22Rv1 (cell line): ENCODE measurements around the gene TRIM15.
"Not testable (repeated sequence)": the region's sequence is repeated elsewhere in the genome, so short reads cannot be mapped to it uniquely, and the experiment has no call there.

Experiments used
- H3K27ac ChIP-seq: fragments of 450-650 bp; 2 replicates; pipeline ENCODE4 v1.5.1; 2017
- ZFX ChIP-seq: fragments of 450-650 bp; IDR thresholded peaks from 2 replicates; pipeline ENCODE4 v1.6.1; 2017; ENCODE audit warnings: antibody characterized with exemption, borderline replicate concordance
- TF ChIP-seq, protein P1 (sequence below): fragments of 450-650 bp; IDR thresholded peaks from 2 replicates; pipeline ENCODE4 v1.5.1; 2017; ENCODE audit warnings: mild to moderate bottlenecking

Gene TRIM15

GRCh38 chr6:30163090-30163917, at the start of gene TRIM15:
Gene TRIM15 (plus strand): TSS chr6:30163546. CDS start chr6:30163685, 139 bp downstream.
- TF ChIP-seq, protein P1, sequence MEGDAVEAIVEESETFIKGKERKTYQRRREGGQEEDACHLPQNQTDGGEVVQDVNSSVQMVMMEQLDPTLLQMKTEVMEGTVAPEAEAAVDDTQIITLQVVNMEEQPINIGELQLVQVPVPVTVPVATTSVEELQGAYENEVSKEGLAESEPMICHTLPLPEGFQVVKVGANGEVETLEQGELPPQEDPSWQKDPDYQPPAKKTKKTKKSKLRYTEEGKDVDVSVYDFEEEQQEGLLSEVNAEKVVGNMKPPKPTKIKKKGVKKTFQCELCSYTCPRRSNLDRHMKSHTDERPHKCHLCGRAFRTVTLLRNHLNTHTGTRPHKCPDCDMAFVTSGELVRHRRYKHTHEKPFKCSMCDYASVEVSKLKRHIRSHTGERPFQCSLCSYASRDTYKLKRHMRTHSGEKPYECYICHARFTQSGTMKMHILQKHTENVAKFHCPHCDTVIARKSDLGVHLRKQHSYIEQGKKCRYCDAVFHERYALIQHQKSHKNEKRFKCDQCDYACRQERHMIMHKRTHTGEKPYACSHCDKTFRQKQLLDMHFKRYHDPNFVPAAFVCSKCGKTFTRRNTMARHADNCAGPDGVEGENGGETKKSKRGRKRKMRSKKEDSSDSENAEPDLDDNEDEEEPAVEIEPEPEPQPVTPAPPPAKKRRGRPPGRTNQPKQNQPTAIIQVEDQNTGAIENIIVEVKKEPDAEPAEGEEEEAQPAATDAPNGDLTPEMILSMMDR = no peak
- TF ChIP-seq ZFX = no peak
- peak within 1 kb of the TSS; percentile 36 for H3K27ac ChIP-seq

DNA sequence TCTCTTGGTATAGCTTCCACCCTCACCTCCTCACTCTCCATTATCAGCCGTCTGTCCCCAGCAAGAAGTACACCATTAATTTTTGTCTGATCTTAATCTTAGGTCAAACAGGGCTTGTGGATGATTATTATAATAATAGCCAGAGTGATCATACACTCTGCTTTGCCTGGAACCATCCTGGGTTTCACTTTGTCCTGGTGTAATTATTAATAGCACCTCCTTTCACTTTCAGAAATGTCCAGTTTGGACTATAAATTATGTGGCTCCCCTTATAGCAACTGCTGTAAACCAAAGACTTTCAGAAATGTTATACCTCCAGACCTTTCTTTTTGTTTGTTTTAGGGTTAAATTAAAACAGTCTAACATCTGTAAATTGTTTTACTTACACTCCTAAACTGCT, 49.5 kb upstream of the TRIM15 start:
- H3K27ac ChIP-seq = no peak overlapping the region
- TF ChIP-seq ZFX = no peak
- TF ChIP-seq, protein P1 = no peak

GRCh38 chr6:30116724-30117123, 46.6 kb upstream of the TRIM15 start:
- TF ChIP-seq ZFX = no peak
- TF ChIP-seq, protein P1 = 0 out of 2 replicates have a peak, but pooled peaks have one; percentile 9
- H3K27ac ChIP-seq = no peak overlapping the region

- H3K27ac ChIP-seq = not testable (repeated sequence)
Observed at GRCh38 chr6:30118691-30119090, 44.7 kb upstream of the TRIM15 start.

GRCh38 chr6:30121446-30122366, 41.6 kb upstream of the TRIM15 start:
- no peak overlapping the region for H3K27ac ChIP-seq
- no peak for TF ChIP-seq ZFX
- TF ChIP-seq, protein P1 = no peak

DNA sequence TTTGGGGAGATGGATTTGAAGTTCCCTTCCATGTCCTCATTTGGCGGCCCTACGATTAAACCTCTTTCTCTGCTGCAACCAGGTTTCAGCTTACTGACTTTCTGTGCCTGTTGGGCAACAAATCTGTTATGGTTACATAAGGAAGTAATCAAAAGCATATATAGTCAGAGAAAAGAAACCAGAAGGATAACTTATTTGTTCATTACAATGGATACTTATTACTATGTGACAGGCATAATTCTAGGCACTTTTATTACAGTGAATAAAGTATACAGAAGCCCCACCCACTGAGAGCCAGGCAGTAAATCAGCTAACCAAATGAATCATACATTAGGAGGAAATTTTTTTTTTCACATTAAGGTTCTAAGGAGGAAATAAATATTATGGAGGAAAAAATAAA, 40.8 kb upstream of the TRIM15 start:
- TF ChIP-seq, protein P1 = no peak
- no peak for TF ChIP-seq ZFX
- no peak overlapping the region for H3K27ac ChIP-seq

- no peak for TF ChIP-seq ZFX
- TF ChIP-seq, protein P1 = no peak
- no peak overlapping the region for H3K27ac ChIP-seq
Observed at GRCh38 chr6:30127238-30128093, 35.9 kb upstream of the TRIM15 start.
